HEK293 (cell line): ENCODE data around the gene UBASH3B.

ENCODE experiments used
- CTCF ChIA-PET: fragments of 350-600 bp; formaldehyde crosslinking; extraction: SDS; loops from one replicate; lab custom pipeline; 2021; ENCODE audit warnings: antibody characterized with exemption; lab: Yijun Ruan, JAX
- POLR2A ChIA-PET: fragments of 300-600 bp; formaldehyde crosslinking; extraction: SDS; loops from one replicate; lab custom pipeline; 2020; ENCODE audit warnings: antibody characterized with exemption, inconsistent platforms; lab: Yijun Ruan, JAX
- H3K27ac ChIP-seq: fragments of 200-500 bp; sonication (Bioruptor generic); 2 replicates; pipeline ENCODE4 v1.5.1; 2014; ENCODE audit warnings: low read depth, low read length, control low read depth, inconsistent platforms; ENCODE audit errors: extremely low read depth
- H3K36me3 ChIP-seq, 2 experiments: fragments of 200-500 bp in 1 of 2; sonication (Bioruptor generic) in 1 of 2; 1 replicate in 1 of 2; 2 replicates in 1 of 2; pipeline ENCODE4 v1.5.1; 2014 to 2017; ENCODE audit warnings: inconsistent platforms in 2 of 2, low read length in 2 of 2; ENCODE audit not compliant: control insufficient read depth in 2 of 2, insufficient read depth in 1 of 2
- H3K4me1 ChIP-seq: fragments of 200-500 bp; sonication (Bioruptor generic); 2 replicates; pipeline ENCODE4 v1.5.1; 2014; ENCODE audit warnings: mild to moderate bottlenecking, low read length, inconsistent platforms; ENCODE audit not compliant: control insufficient read depth, insufficient read depth
- H3K4me3 ChIP-seq: 2 replicates; pipeline ENCODE4 v1.5.1; 2011; ENCODE audit warnings: low read depth, mild to moderate bottlenecking, control low read depth, low read length, moderate library complexity
- H3K9me3 ChIP-seq: fragments of 200-500 bp; sonication (Bioruptor generic); 2 replicates; pipeline ENCODE4 v1.5.1; 2014; ENCODE audit warnings: low read depth, low read length, inconsistent platforms; ENCODE audit not compliant: control insufficient read depth, insufficient read depth
- GLI2 ChIP-seq: fragments of 450-650 bp; formaldehyde crosslinking; IDR thresholded peaks from 2 replicates; pipeline ENCODE4; 2017; ENCODE audit warnings: missing biosample characterization, missing genetic modification characterization, low read depth, borderline replicate concordance
- HOXD13 ChIP-seq: sonication (generic); formaldehyde crosslinking; IDR thresholded peaks from 2 replicates; pipeline ENCODE4 v1.8.0; 2022; ENCODE audit warnings: missing genetic modification reagents, borderline replicate concordance
- IKZF3 ChIP-seq: fragments of 450-650 bp; IDR thresholded peaks from 2 replicates; pipeline ENCODE4 v1.5.0; 2018; ENCODE audit warnings: missing biosample characterization, mild to moderate bottlenecking, missing genetic modification characterization, moderate library complexity
- KLF10 ChIP-seq: fragments of 450-650 bp; IDR thresholded peaks from 2 replicates; pipeline ENCODE4 v1.5.1; 2018; ENCODE audit warnings: missing biosample characterization, mild to moderate bottlenecking, missing genetic modification characterization
- KLF8 ChIP-seq: fragments of 450-650 bp; formaldehyde crosslinking; IDR thresholded peaks from 2 replicates; pipeline ENCODE4 v1.5.1; 2016; ENCODE audit warnings: missing biosample characterization, missing genetic modification characterization
- SP2 ChIP-seq: fragments of 450-650 bp; formaldehyde crosslinking; IDR thresholded peaks from 2 replicates; pipeline ENCODE4 v1.5.1; 2016; ENCODE audit warnings: missing biosample characterization, missing genetic modification characterization
- ZBTB21 ChIP-seq: fragments of 450-650 bp; formaldehyde crosslinking; IDR thresholded peaks from 2 replicates; pipeline ENCODE4 v1.5.1; 2017; ENCODE audit warnings: missing biosample characterization, missing genetic modification characterization
- ZNF10 ChIP-seq: fragments of 450-650 bp; formaldehyde crosslinking; IDR thresholded peaks from 2 replicates; pipeline ENCODE4 v1.5.1; 2017; ENCODE audit warnings: missing biosample characterization, missing genetic modification characterization
- ZNF16 ChIP-seq: fragments of 450-650 bp; formaldehyde crosslinking; IDR thresholded peaks from 2 replicates; pipeline ENCODE4 v1.5.1; 2016; ENCODE audit warnings: low read depth, missing biosample characterization, missing genetic modification characterization
- ZNF311 ChIP-seq: fragments of 450-650 bp; formaldehyde crosslinking; IDR thresholded peaks from 2 replicates; pipeline ENCODE4 v1.5.1; 2017; ENCODE audit warnings: missing biosample characterization, missing genetic modification characterization, borderline replicate concordance
- ZNF404 ChIP-seq: fragments of 450-650 bp; formaldehyde crosslinking; IDR thresholded peaks from 2 replicates; pipeline ENCODE4 v1.5.1; 2017; ENCODE audit warnings: missing biosample characterization, missing genetic modification characterization
- ZNF529 ChIP-seq: fragments of 450-650 bp; formaldehyde crosslinking; IDR thresholded peaks from 2 replicates; pipeline ENCODE4 v1.5.1; 2017; ENCODE audit warnings: missing genetic modification characterization, missing biosample characterization; ENCODE audit not compliant: insufficient replicate concordance
- ZNF558 ChIP-seq: fragments of 450-650 bp; formaldehyde crosslinking; IDR thresholded peaks from 2 replicates; pipeline ENCODE4 v1.5.1; 2016; ENCODE audit warnings: missing biosample characterization, missing genetic modification characterization
- ZNF610 ChIP-seq: fragments of 450-650 bp; formaldehyde crosslinking; IDR thresholded peaks from 2 replicates; pipeline ENCODE4 v1.5.1; 2016; ENCODE audit warnings: missing biosample characterization, missing genetic modification characterization, borderline replicate concordance
- ZNF664 ChIP-seq: fragments of 450-650 bp; formaldehyde crosslinking; IDR thresholded peaks from 2 replicates; pipeline ENCODE4 v1.5.1; 2016; ENCODE audit warnings: missing biosample characterization, missing genetic modification characterization
- ZNF768 ChIP-seq: fragments of 450-650 bp; formaldehyde crosslinking; IDR thresholded peaks from 2 replicates; pipeline ENCODE4 v1.5.1; 2018; ENCODE audit warnings: missing biosample characterization, mild to moderate bottlenecking, missing genetic modification characterization
- ZNF791 ChIP-seq: fragments of 450-650 bp; formaldehyde crosslinking; IDR thresholded peaks from 2 replicates; pipeline ENCODE4 v1.5.1; 2016; ENCODE audit warnings: missing biosample characterization, missing genetic modification characterization
- ZNF792 ChIP-seq: fragments of 450-650 bp; formaldehyde crosslinking; IDR thresholded peaks from 2 replicates; pipeline ENCODE4 v1.5.1; 2016; ENCODE audit warnings: missing biosample characterization, missing genetic modification characterization
- ZNF830 ChIP-seq: fragments of 450-650 bp; IDR thresholded peaks from 2 replicates; pipeline ENCODE4 v1.5.0; 2018; ENCODE audit warnings: missing biosample characterization, missing genetic modification characterization, low read depth, mild to moderate bottlenecking, moderate library complexity
- ZSCAN23 ChIP-seq: fragments of 450-650 bp; formaldehyde crosslinking; IDR thresholded peaks from 2 replicates; pipeline ENCODE4 v1.5.1; 2016; ENCODE audit warnings: missing biosample characterization, missing genetic modification characterization
- ZSCAN30 ChIP-seq: fragments of 450-650 bp; IDR thresholded peaks from 2 replicates; pipeline ENCODE4 v1.5.1; 2018; ENCODE audit warnings: missing biosample characterization, mild to moderate bottlenecking, missing genetic modification characterization, moderate library complexity
- ZXDB ChIP-seq: fragments of 450-650 bp; formaldehyde crosslinking; IDR thresholded peaks from 2 replicates; pipeline ENCODE4 v1.5.1; 2016; ENCODE audit warnings: missing biosample characterization, missing genetic modification characterization
- TF ChIP-seq, protein P1 (sequence below): fragments of 450-650 bp; formaldehyde crosslinking; IDR thresholded peaks from 2 replicates; pipeline ENCODE4 v1.5.1; 2016; ENCODE audit warnings: missing biosample characterization, missing genetic modification characterization
- TF ChIP-seq, protein P2 (sequence below): fragments of 450-650 bp; formaldehyde crosslinking; IDR thresholded peaks from 2 replicates; pipeline ENCODE4 v1.5.1; 2016; ENCODE audit warnings: missing biosample characterization, missing genetic modification characterization
- TF ChIP-seq, protein P3 (sequence below): fragments of 450-650 bp; formaldehyde crosslinking; IDR thresholded peaks from 2 replicates; pipeline ENCODE4 v1.5.1; 2016; ENCODE audit warnings: missing biosample characterization, missing genetic modification characterization
- TF ChIP-seq, protein P4 (sequence below): fragments of 450-650 bp; formaldehyde crosslinking; conservative IDR thresholded peaks from 2 replicates; pipeline ENCODE4 v1.5.1; 2016; ENCODE audit warnings: low read depth, missing biosample characterization, missing genetic modification characterization

Gene UBASH3B

DNA sequence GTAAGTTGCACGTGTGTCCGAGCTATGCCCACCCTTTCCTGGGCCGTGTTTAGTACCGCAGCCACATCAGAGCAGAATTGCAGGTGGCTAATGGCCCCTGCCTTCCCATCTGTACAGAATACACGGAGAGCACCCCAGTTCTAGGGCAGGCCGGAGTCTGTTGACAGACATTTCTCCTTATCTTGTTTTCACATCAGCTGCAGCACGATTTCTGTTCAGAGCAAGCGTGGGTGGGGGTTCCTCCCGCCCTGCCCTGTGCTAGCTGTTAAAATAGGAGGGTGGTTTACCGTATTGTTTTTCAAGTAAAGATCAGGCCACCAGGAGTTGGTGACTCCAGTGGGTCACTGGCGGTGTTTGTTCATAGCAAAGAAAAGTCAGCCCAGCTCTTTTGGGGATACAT lies 41.1 kb downstream of the UBASH3B start (continued):
- TF ChIP-seq, protein P1, sequence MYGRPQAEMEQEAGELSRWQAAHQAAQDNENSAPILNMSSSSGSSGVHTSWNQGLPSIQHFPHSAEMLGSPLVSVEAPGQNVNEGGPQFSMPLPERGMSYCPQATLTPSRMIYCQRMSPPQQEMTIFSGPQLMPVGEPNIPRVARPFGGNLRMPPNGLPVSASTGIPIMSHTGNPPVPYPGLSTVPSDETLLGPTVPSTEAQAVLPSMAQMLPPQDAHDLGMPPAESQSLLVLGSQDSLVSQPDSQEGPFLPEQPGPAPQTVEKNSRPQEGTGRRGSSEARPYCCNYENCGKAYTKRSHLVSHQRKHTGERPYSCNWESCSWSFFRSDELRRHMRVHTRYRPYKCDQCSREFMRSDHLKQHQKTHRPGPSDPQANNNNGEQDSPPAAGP (tag by site-specific recombination) = no peak
- no peak for TF ChIP-seq ZSCAN23 (tag by site-specific recombination)
- TF ChIP-seq ZNF10 (tag by site-specific recombination) = no peak
- TF ChIP-seq ZBTB21 (tag by site-specific recombination) = no peak
- TF ChIP-seq, protein P2, sequence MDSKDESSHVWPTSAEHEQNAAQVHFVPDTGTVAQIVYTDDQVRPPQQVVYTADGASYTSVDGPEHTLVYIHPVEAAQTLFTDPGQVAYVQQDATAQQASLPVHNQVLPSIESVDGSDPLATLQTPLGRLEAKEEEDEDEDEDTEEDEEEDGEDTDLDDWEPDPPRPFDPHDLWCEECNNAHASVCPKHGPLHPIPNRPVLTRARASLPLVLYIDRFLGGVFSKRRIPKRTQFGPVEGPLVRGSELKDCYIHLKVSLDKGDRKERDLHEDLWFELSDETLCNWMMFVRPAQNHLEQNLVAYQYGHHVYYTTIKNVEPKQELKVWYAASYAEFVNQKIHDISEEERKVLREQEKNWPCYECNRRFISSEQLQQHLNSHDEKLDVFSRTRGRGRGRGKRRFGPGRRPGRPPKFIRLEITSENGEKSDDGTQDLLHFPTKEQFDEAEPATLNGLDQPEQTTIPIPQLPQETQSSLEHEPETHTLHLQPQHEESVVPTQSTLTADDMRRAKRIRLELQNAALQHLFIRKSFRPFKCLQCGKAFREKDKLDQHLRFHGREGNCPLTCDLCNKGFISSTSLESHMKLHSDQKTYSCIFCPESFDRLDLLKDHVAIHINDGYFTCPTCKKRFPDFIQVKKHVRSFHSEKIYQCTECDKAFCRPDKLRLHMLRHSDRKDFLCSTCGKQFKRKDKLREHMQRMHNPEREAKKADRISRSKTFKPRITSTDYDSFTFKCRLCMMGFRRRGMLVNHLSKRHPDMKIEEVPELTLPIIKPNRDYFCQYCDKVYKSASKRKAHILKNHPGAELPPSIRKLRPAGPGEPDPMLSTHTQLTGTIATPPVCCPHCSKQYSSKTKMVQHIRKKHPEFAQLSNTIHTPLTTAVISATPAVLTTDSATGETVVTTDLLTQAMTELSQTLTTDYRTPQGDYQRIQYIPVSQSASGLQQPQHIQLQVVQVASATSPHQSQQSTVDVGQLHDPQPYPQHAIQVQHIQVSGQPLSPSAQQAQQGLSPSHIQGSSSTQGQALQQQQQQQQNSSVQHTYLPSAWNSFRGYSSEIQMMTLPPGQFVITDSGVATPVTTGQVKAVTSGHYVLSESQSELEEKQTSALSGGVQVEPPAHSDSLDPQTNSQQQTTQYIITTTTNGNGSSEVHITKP = no peak
- TF ChIP-seq ZNF610 (tag by site-specific recombination) = no peak
- no peak for TF ChIP-seq ZNF791 (tag by site-specific recombination)
- TF ChIP-seq GLI2 (tag by site-specific recombination) = no peak
- TF ChIP-seq ZSCAN30 = no peak
- no peak for TF ChIP-seq ZNF529 (tag by site-specific recombination)
- TF ChIP-seq, all 188 proteins: peak for 0

DNA sequence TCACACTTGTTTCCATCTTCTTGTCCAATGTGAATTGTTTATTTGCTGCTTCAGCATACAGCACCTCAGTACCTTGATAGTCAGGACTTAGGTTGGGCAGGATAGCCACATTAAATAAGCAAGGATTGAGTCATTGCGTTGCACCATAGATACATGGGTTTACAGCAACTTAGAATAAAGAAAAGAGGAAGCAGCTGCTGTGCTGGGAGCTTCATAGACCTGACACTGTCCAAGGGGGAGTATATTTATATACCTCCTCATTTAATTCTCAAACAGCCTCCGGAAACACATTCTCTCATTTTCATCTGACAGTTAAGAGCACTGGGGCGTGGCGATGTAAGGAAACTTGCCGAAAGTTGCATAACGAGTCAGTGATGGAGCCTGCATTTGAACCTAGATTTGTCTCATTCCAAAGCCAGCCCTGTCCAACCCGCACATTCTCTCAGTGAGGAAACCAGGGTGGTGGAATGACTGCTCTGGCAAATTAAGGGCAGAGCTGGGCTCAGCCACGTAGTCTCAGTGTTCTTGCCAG lies 42.2 kb downstream of the UBASH3B start:
- POLR2A ChIA-PET = no interaction called here
- Histone ChIP-seq H3K4me3 (no peak overlapping the region), H3K4me1 (no peaks in the 10 kb centered on the region), H3K27ac (no peak overlapping the region), H3K36me3 (no peaks in the 10 kb centered on the region), H3K9me3 (no peaks in the 10 kb centered on the region)
- TF ChIP-seq ZNF830 = no peak
- CTCF ChIA-PET = interaction anchor here (0.6 kb wide), 1 partner anchor 69 kb away, joined by 3 read pairs; no protein-coding TSS in a partner anchor

DNA sequence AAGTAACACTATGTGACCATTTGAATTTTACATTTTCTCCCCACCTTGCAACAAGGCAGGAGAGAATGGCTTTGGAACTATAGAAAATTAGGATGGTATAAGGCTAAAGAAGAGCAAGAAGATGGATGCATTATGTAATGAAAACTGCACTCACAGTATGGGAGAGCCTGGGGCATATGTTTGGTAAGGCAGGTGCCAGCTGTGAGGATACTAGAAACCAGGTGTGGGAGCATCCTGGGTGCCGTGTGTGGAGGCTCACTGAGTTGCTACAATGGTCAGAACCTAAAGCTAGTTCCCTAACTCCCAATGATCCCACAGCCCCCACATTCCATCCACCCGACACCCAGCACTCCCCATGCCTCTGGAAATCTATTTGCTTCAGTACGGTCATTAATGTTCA lies 42.9 kb downstream of the UBASH3B start:
- ChIA-PET CTCF (interaction anchor here (0.6 kb wide), 1 partner anchor 55 kb away, joined by 5 read pairs; no protein-coding TSS in a partner anchor), POLR2A (no interaction called here)
- Histone ChIP-seq H3K4me3 (no peak overlapping the region), H3K4me1 (no peaks in the 10 kb centered on the region), H3K36me3 (no peaks in the 10 kb centered on the region), H3K9me3 (no peaks in the 10 kb centered on the region), H3K27ac (no peak overlapping the region)
- TF ChIP-seq ZNF311 = no peak
- TF ChIP-seq, protein P3, sequence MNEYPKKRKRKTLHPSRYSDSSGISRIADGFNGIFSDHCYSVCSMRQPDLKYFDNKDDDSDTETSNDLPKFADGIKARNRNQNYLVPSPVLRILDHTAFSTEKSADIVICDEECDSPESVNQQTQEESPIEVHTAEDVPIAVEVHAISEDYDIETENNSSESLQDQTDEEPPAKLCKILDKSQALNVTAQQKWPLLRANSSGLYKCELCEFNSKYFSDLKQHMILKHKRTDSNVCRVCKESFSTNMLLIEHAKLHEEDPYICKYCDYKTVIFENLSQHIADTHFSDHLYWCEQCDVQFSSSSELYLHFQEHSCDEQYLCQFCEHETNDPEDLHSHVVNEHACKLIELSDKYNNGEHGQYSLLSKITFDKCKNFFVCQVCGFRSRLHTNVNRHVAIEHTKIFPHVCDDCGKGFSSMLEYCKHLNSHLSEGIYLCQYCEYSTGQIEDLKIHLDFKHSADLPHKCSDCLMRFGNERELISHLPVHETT = no peak
- TF ChIP-seq KLF10 (tag by site-specific recombination) = no peak
- TF ChIP-seq SP2 = no peak
- TF ChIP-seq ZNF558 (tag by site-specific recombination) = no peak
- no peak for TF ChIP-seq ZNF768
- TF ChIP-seq KLF8 = no peak
- TF ChIP-seq ZNF664 = no peak
- TF ChIP-seq ZNF16 (tag by site-specific recombination) = no peak
- TF ChIP-seq HOXD13 = no peak
- no peak for TF ChIP-seq ZNF792 (tag by site-specific recombination)
- TF ChIP-seq IKZF3 (tag by site-specific recombination) = no peak
- TF ChIP-seq, protein P4, sequence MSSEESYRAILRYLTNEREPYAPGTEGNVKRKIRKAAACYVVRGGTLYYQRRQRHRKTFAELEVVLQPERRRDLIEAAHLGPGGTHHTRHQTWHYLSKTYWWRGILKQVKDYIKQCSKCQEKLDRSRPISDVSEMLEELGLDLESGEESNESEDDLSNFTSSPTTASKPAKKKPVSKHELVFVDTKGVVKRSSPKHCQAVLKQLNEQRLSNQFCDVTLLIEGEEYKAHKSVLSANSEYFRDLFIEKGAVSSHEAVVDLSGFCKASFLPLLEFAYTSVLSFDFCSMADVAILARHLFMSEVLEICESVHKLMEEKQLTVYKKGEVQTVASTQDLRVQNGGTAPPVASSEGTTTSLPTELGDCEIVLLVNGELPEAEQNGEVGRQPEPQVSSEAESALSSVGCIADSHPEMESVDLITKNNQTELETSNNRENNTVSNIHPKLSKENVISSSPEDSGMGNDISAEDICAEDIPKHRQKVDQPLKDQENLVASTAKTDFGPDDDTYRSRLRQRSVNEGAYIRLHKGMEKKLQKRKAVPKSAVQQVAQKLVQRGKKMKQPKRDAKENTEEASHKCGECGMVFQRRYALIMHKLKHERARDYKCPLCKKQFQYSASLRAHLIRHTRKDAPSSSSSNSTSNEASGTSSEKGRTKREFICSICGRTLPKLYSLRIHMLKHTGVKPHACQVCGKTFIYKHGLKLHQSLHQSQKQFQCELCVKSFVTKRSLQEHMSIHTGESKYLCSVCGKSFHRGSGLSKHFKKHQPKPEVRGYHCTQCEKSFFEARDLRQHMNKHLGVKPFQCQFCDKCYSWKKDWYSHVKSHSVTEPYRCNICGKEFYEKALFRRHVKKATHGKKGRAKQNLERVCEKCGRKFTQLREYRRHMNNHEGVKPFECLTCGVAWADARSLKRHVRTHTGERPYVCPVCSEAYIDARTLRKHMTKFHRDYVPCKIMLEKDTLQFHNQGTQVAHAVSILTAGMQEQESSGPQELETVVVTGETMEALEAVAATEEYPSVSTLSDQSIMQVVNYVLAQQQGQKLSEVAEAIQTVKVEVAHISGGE (tag by site-specific recombination) = no peak
- TF ChIP-seq ZNF404 (tag by site-specific recombination) = no peak
- no peak for TF ChIP-seq ZXDB
- TF ChIP-seq ZNF791 (tag by site-specific recombination) = no peak
